Stomach (tissue), 9 donors: ENCODE data around the gene ZIC1. TPM values are rescaled to one million over a fixed set of nuclear protein-coding genes. Genes with fewer than 3 reads are reported as not detected.

Experiments
- DNase-seq, 2 donors: peaks; one replicate each; pipeline versions ENCODE4 v3.0.0 to v3.0.0-alpha.2; 2013 to 2019
- H3K27ac ChIP-seq, 5 donors: fragments of 200-600 bp in 4 of 5; sonication (generic) in 4 of 5; one replicate each; pipeline ENCODE4 v1.5.1; 2013 to 2019; ENCODE audit warnings: mild to moderate bottlenecking in 1 of 5, moderate library complexity in 1 of 5
- H3K27me3 ChIP-seq, 3 donors: fragments of 200-600 bp; sonication (generic); one replicate each; pipeline ENCODE4 v1.5.1; 2017 to 2019; ENCODE audit warnings: mixed run types in 1 of 3
- H3K36me3 ChIP-seq, 4 donors: fragments of 200-600 bp; sonication (generic); 1 replicate in 3 of 4; 2 replicates in 1 of 4; pipeline ENCODE4 v1.5.1; 2016 to 2019
- H3K4me1 ChIP-seq, 4 donors: fragments of 200-600 bp; sonication (generic); one replicate each; pipeline ENCODE4 v1.5.1; 2016 to 2019
- H3K4me3 ChIP-seq, 4 donors: fragments of 200-600 bp; sonication (generic) in 3 of 4; one replicate each; pipeline ENCODE4 v1.5.1; 2016 to 2019; ENCODE audit warnings: mild to moderate bottlenecking in 1 of 4
- H3K9me3 ChIP-seq, 4 donors: fragments of 200-600 bp; sonication (generic); one replicate each; pipeline ENCODE4 v1.5.1; 2016 to 2019
- CTCF ChIP-seq, 7 experiments: fragments of 450-650 bp in 4 of 7; fragments of 200-600 bp in 3 of 7; sonication (generic) in 3 of 7; IDR thresholded peaks; one replicate each; pipeline ENCODE4 v1.5.1; 2016 to 2019; ENCODE audit warnings: antibody characterized with exemption in 7 of 7, control low read depth in 2 of 7, mild to moderate bottlenecking in 1 of 7
- EP300 ChIP-seq: sonication (generic); formaldehyde crosslinking; IDR thresholded peaks from one replicate; pipeline ENCODE4 v1.6.1; 2017; ENCODE audit warnings: antibody characterized with exemption
- POLR2A ChIP-seq, 4 donors: fragments of 450-650 bp; IDR thresholded peaks; one replicate each; pipeline ENCODE4 v1.6.1; 2016; ENCODE audit warnings: antibody characterized with exemption in 4 of 4, control low read depth in 2 of 4, mild to moderate bottlenecking in 1 of 4, moderate library complexity in 1 of 4
- POLR2AphosphoS5 ChIP-seq, 3 donors: sonication (generic); formaldehyde crosslinking; IDR thresholded peaks; one replicate each; pipeline ENCODE4 v1.6.1; 2016; ENCODE audit warnings: antibody characterized with exemption in 3 of 3
- WGBS, 5 donors: extraction: QIAGEN DNeasy Blood & Tissue Kit in 3 of 5; methylation state at CpG; one replicate each; pipeline versions ENCODE4 v1.1.5 to v1.1.7; 2013 to 2018; 5-methylcytosine and 5-hydroxymethylcytosine counted together
- intact Hi-C: fragments of 100-400 bp; cut with DNase I; formaldehyde crosslinking; loops from one replicate; pipeline ENCODE4 v1.15.1; 2023; ENCODE audit warnings: low total_unique reads
- polyA plus RNA-seq, 3 donors: library from polyadenylated mRNA; stranded (reverse); fragments of 200-250 nt; gene quantifications; one replicate each; pipeline ENCODE4 v1.2.3, GENCODE V29; 2013
- total RNA-seq, 5 donors: library from RNA; depleted of rRNA; stranded (reverse); fragments of >200 nt; gene quantifications; one replicate each; pipeline versions ENCODE4 v1.1.0 to v1.2.3, GENCODE V29; 2014 to 2016
- donor health status: healthy with polysubstance abuse.
- donor health status: Bipolar disorder and iron deficiency.
- donor health status: healthy.

The ZIC1 gene
- total and polyA plus RNA-seq, 8 donors: 0.76 TPM; not detected in 7

GRCh38 chr3:147414390-147415138 lies 5.4 kb downstream of the ZIC1 start:
- H3K27ac ChIP-seq: no peak overlapping the region
- no peaks in the 10 kb centered on the region for H3K36me3 ChIP-seq
- H3K4me3 ChIP-seq: no peak overlapping the region
- intact Hi-C loops: no loop called here
- H3K9me3 ChIP-seq: peaks cover 4 to 50% (median 24%) of the 10 kb centered on the region in 4 donors
- H3K4me1 ChIP-seq: peaks cover 26 to 52% (median 45%) of the 10 kb centered on the region in 4 donors
- H3K27me3 ChIP-seq: peaks cover 35 to 100% (median 84%) of the 10 kb centered on the region in 3 donors
- no peak for DNase-seq
- 15 to 18% (median 16%) methylated on average over 18 of the region's 18 CpGs for WGBS, 5 donors
- TF ChIP-seq EP300: no peak
- no peak for TF ChIP-seq POLR2AphosphoS5 (IDR thresholded peaks at IDR 0.05)
- no peak for TF ChIP-seq POLR2A (IDR thresholded peaks at IDR 0.05)
- TF ChIP-seq CTCF (IDR thresholded peaks at IDR 0.05): no peak

GRCh38 chr3:147415286-147415685 lies 6.1 kb downstream of the ZIC1 start:
- WGBS, 5 donors: 4 to 15% (median 11%) methylated on average over 6 of the region's 6 CpGs

GRCh38 chr3:147415874-147416273 lies 6.7 kb downstream of the ZIC1 start:
- no peaks in the 10 kb centered on the region for H3K36me3 ChIP-seq
- no peak overlapping the region for H3K4me3 ChIP-seq
- H3K9me3 ChIP-seq: peaks cover 4 to 50% (median 15%) of the 10 kb centered on the region in 4 donors
- no peak for DNase-seq
- TF ChIP-seq EP300: no peak
- no peak for TF ChIP-seq CTCF (IDR thresholded peaks at IDR 0.05)
- TF ChIP-seq POLR2A (IDR thresholded peaks at IDR 0.05): no peak
- TF ChIP-seq POLR2AphosphoS5 (IDR thresholded peaks at IDR 0.05): no peak
- peaks cover 14 to 48% (median 35%) of the 10 kb centered on the region in 4 donors for H3K4me1 ChIP-seq
- no peak overlapping the region for H3K27ac ChIP-seq
- WGBS, 5 donors: 1 to 12% (median 8%) methylated on average over 2 of the region's 2 CpGs
- H3K27me3 ChIP-seq: peaks cover 32 to 100% (median 84%) of the 10 kb centered on the region in 3 donors
- intact Hi-C loops: no loop called here

More at GRCh38 chr3:147415286-147415685, 6.1 kb downstream of the ZIC1 start:
- peak in 1 of 2 donors; percentile 8 for DNase-seq
- H3K9me3 ChIP-seq: peaks cover 4 to 50% (median 19%) of the 10 kb centered on the region in 4 donors
- TF ChIP-seq POLR2A (IDR thresholded peaks at IDR 0.05) (no peak), CTCF (IDR thresholded peaks at IDR 0.05) (no peak), EP300 (no peak), POLR2AphosphoS5 (IDR thresholded peaks at IDR 0.05) (no peak)
- intact Hi-C loops: no loop called here
- H3K27me3 ChIP-seq: peaks cover 32 to 100% (median 84%) of the 10 kb centered on the region in 3 donors
- peaks cover 20 to 52% (median 41%) of the 10 kb centered on the region in 4 donors for H3K4me1 ChIP-seq
- H3K36me3 ChIP-seq: no peaks in the 10 kb centered on the region
- H3K27ac ChIP-seq: no peak overlapping the region
- no peak overlapping the region for H3K4me3 ChIP-seq

GRCh38 chr3:147416931-147417330 lies 7.8 kb downstream of the ZIC1 start:
- no peak overlapping the region for H3K4me3 ChIP-seq
- peaks cover 32 to 100% (median 84%) of the 10 kb centered on the region in 3 donors for H3K27me3 ChIP-seq
- no peak for TF ChIP-seq POLR2AphosphoS5 (IDR thresholded peaks at IDR 0.05)
- no peak for TF ChIP-seq POLR2A (IDR thresholded peaks at IDR 0.05)
- TF ChIP-seq CTCF (IDR thresholded peaks at IDR 0.05): no peak
- TF ChIP-seq EP300: no peak
- no peak overlapping the region for H3K27ac ChIP-seq
- WGBS, 5 donors: 7 to 20% (median 8%) methylated on average over 1 of the region's 1 CpG
- H3K4me1 ChIP-seq: peaks cover 12 to 47% (median 31%) of the 10 kb centered on the region in 4 donors
- no peak for DNase-seq
- peaks cover 3 to 48% (median 14%) of the 10 kb centered on the region in 4 donors for H3K9me3 ChIP-seq
- intact Hi-C loops: no loop called here
- H3K36me3 ChIP-seq: no peaks in the 10 kb centered on the region
